Measurements from ENCODE around the gene EGR1. TPM values are rescaled to one million over a fixed set of nuclear protein-coding genes. Genes with fewer than 3 reads are reported as not detected.

EGR1 gene
- total RNA-seq, 1 experiment from 2014 or later: 1.9 TPM

DNA sequence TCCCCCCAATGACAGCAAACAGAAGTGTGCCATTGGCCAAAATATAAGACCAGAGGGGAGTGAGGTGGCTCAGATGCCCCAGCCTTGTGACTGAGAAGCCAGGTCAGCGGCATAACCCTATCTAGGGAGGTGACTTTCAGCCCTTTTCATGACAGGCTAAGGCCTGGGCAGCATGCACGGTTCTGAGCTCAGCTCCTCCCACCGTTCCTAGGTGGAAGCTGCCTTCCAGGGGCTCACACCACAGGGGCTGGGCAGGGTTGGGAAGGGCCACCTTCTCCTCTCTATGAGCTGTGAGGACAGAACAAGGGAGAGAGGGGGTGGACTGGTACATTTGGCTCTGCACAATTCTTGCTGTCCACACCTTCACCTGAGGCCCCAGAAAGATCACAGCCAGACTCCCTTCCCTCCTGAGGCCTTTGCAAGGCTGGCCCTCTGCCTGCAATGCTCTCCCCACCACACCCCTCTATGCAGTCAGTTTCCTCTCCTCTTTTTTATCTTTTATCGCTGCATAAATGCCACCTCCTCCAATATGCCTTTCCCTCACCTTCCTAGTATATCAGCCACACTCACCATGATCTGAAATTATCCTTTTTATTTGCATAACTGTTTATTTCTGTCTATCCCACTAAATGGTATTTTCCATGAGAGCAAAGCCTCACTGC lies 5.1 kb upstream of the EGR1 start:
- H3K36me3 ChIP-seq (ENCODE audit: low read depth, low read length): no peaks in the 10 kb centered on the region
- DNase-seq: no peak
- POLR2A ChIA-PET (ENCODE audit: unreplicated experiment): no interaction called here
- no peaks in the 10 kb centered on the region for H3K79me2 ChIP-seq (ENCODE audit: low read length)
- no TSS peak for BruUV-seq (replicated peaks)
- H3K9me2 ChIP-seq (replicated peaks; ENCODE audit: low read length): no peaks in the 10 kb centered on the region
- TF ChIP-seq EZH2 (IDR thresholded peaks at IDR 0.05; ENCODE audit: low read length, unreplicated experiment): no peak
- TF ChIP-seq, protein P1, sequence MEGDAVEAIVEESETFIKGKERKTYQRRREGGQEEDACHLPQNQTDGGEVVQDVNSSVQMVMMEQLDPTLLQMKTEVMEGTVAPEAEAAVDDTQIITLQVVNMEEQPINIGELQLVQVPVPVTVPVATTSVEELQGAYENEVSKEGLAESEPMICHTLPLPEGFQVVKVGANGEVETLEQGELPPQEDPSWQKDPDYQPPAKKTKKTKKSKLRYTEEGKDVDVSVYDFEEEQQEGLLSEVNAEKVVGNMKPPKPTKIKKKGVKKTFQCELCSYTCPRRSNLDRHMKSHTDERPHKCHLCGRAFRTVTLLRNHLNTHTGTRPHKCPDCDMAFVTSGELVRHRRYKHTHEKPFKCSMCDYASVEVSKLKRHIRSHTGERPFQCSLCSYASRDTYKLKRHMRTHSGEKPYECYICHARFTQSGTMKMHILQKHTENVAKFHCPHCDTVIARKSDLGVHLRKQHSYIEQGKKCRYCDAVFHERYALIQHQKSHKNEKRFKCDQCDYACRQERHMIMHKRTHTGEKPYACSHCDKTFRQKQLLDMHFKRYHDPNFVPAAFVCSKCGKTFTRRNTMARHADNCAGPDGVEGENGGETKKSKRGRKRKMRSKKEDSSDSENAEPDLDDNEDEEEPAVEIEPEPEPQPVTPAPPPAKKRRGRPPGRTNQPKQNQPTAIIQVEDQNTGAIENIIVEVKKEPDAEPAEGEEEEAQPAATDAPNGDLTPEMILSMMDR (conservative IDR thresholded peaks at IDR 0.05; ENCODE audit: low read depth, low read length): no peak
- TF ChIP-seq EZH2phosphoT487 (IDR thresholded peaks at IDR 0.05; ENCODE audit: borderline replicate concordance, low read length): no peak
- no peak overlapping the region for H3K4me3 ChIP-seq (ENCODE audit: low read length)
- H4K20me1 ChIP-seq (ENCODE audit: low read length): no peaks in the 10 kb centered on the region
- H3K4me1 ChIP-seq (ENCODE audit: insufficient read depth, low read length): peaks cover 5% of the 10 kb centered on the region
- intact Hi-C loops (cut with micrococcal nuclease): no loop called here
- no peak overlapping the region for H3K27ac ChIP-seq (ENCODE audit: low read length)
- no peak overlapping the region for H3K4me2 ChIP-seq (ENCODE audit: low read length)
- ATAC-seq: no peak
- no peak overlapping the region for H2AFZ ChIP-seq (ENCODE audit: low read length)
- no peaks in the 10 kb centered on the region for H3K9me3 ChIP-seq (ENCODE audit: low read length)
- H3F3A ChIP-seq (ENCODE audit: low read length, unreplicated experiment): no peaks in the 10 kb centered on the region
- CTCF ChIA-PET: interaction anchor here (0.6 kb wide), 1 partner anchor 391 kb away, joined by 9 read pairs; no protein-coding TSS in a partner anchor
- H3K9ac ChIP-seq (ENCODE audit: low read length): no peak overlapping the region
- H3K27me3 ChIP-seq (ENCODE audit: low read length): no peaks in the 10 kb centered on the region

DNA sequence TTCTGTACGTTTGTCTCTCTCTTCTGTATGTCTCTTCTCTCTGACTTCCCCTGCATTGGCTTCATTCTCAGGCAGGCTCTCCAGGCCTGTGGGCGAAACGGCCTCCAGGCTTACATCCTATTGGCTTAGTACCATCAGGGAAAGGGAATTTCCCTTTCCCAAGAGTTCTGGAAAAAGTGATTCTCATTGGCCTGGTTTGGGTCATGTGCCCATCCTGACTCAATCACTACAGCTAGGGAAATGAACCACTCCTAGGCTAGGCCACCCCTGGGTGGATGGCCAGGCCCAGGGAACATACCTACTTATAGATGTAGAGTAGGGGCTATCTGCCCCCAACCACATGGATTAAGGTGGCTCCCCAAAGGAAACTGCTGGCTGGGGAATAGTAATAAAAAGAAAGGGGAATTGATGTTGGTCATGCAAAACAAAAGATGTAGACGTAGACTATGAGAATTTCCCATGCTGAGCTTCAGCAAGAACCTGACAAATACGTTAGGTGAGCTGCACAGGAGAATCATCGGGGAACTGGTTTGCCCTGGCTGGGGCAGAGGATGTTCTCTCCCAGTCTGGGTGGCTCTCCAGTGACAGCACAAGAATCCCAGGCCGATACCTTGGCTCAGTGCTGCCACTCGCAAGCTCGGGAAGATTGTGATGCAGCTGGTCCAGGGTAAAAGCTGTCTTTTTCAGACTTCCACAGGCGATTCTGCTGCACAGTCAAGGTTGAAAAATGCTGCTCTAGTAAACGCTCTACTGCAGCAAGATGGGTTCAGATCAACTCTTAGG lies 3.7 kb upstream of the EGR1 start:
- Histone ChIP-seq H3K4me2 (ENCODE audit: low read length) (no peak overlapping the region), H3K4me1 (ENCODE audit: insufficient read depth, low read length) (peaks cover 5% of the 10 kb centered on the region), H3K36me3 (ENCODE audit: low read depth, low read length) (no peaks in the 10 kb centered on the region), H3K9me2 (replicated peaks; ENCODE audit: low read length) (no peaks in the 10 kb centered on the region), H3K79me2 (ENCODE audit: low read length) (no peaks in the 10 kb centered on the region), H4K20me1 (ENCODE audit: low read length) (no peaks in the 10 kb centered on the region), H3K9me3 (ENCODE audit: low read length) (no peaks in the 10 kb centered on the region), H3F3A (ENCODE audit: low read length, unreplicated experiment) (no peaks in the 10 kb centered on the region), H3K27ac (ENCODE audit: low read length) (no peak overlapping the region), H2AFZ (ENCODE audit: low read length) (no peak overlapping the region), H3K27me3 (ENCODE audit: low read length) (peaks cover 11% of the 10 kb centered on the region), H3K9ac (ENCODE audit: low read length) (no peak overlapping the region), H3K4me3 (ENCODE audit: low read length) (no peak overlapping the region)
- CTCF ChIA-PET: no interaction called here
- ATAC-seq (no peak), DNase-seq (peak; percentile 27)
- intact Hi-C loops (cut with micrococcal nuclease): no loop called here
- POLR2A ChIA-PET (ENCODE audit: unreplicated experiment): no interaction called here
- TF ChIP-seq EZH2phosphoT487 (IDR thresholded peaks at IDR 0.05; ENCODE audit: borderline replicate concordance, low read length): no peak
- TF ChIP-seq EZH2 (IDR thresholded peaks at IDR 0.05; ENCODE audit: low read length, unreplicated experiment): no peak
- TF ChIP-seq, protein P1 (conservative IDR thresholded peaks at IDR 0.05; ENCODE audit: low read depth, low read length): no peak
- no TSS peak for BruUV-seq (replicated peaks)
